Retinal pigment epithelial cell (primary cell): ENCODE measurements around the gene KCNQ1.

Experiments used
- DNase-seq: peaks from one replicate; pipeline ENCODE4 v3.0.0-alpha.2; 2010; ENCODE audit warnings: low read depth
- H3K4me3 ChIP-seq: 2 replicates; pipeline ENCODE4 v1.5.1; 2011; ENCODE audit warnings: mild to moderate bottlenecking, low read length, control low read depth, moderate library complexity
- TF ChIP-seq, protein P1 (sequence below): conservative IDR thresholded peaks from 2 replicates; pipeline ENCODE4 v1.5.1; 2011; ENCODE audit warnings: low read depth, low read length, control low read depth, inconsistent platforms

The KCNQ1 gene

GRCh38 chr11:2728128-2728662 lies 283.4 kb downstream of the KCNQ1 start:
- H3K4me3 ChIP-seq: no peak overlapping the region
- TF ChIP-seq, protein P1, sequence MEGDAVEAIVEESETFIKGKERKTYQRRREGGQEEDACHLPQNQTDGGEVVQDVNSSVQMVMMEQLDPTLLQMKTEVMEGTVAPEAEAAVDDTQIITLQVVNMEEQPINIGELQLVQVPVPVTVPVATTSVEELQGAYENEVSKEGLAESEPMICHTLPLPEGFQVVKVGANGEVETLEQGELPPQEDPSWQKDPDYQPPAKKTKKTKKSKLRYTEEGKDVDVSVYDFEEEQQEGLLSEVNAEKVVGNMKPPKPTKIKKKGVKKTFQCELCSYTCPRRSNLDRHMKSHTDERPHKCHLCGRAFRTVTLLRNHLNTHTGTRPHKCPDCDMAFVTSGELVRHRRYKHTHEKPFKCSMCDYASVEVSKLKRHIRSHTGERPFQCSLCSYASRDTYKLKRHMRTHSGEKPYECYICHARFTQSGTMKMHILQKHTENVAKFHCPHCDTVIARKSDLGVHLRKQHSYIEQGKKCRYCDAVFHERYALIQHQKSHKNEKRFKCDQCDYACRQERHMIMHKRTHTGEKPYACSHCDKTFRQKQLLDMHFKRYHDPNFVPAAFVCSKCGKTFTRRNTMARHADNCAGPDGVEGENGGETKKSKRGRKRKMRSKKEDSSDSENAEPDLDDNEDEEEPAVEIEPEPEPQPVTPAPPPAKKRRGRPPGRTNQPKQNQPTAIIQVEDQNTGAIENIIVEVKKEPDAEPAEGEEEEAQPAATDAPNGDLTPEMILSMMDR: no peak
- no peak for DNase-seq

GRCh38 chr11:2728663-2729332 lies 284.0 kb downstream of the KCNQ1 start:
- no peak for DNase-seq
- H3K4me3 ChIP-seq: no peak overlapping the region
- TF ChIP-seq, protein P1: no peak

- TF ChIP-seq, protein P1: no peak
- no peak overlapping the region for H3K4me3 ChIP-seq
- no peak for DNase-seq
These were observed 285.0 kb downstream of the KCNQ1 start for GRCh38 chr11:2729841-2730240.

DNA sequence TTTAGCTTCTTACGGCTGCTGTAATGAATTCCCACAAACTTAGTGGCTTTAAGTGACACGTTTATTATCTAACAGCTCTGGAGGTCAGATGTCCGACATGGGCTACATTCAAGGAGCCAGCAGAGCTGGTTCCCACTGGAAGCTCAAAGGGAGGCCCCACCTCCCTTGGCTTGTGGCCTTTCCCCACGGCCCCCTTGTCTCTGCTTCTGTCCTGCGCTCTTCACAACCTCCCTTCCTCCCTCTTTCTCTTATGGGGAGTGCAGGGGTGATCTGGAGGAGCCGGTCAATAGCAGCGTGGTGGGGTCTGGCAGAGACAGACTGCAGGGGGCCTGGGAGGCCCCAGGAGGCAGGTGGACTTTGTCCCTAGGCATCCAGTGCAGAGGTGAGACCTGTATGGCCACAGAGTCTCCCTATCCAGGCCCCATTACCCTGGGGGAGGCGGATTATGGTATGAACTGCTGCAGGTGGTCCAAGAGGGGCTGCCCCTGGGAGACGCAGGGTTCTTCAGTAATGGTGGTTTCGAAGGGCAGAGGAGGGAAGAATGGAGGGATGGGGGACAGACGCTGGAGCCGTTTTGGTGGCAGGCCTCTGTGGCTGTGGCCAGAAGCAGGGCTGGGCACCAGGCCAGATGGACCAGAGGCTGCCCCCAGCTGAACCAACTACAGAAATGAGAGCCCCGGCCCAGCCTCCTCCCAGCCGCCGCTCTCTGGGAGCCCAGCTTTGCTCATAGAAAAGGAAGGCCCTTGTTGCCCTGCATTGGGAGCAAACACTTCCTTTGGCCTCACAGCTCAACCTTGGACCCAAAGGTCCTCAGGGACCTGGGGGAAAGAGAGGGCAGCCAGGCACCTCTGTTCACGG lies 285.7 kb downstream of the KCNQ1 start:
- TF ChIP-seq, protein P1: no peak
- no peak for DNase-seq
- no peak overlapping the region for H3K4me3 ChIP-seq

DNA sequence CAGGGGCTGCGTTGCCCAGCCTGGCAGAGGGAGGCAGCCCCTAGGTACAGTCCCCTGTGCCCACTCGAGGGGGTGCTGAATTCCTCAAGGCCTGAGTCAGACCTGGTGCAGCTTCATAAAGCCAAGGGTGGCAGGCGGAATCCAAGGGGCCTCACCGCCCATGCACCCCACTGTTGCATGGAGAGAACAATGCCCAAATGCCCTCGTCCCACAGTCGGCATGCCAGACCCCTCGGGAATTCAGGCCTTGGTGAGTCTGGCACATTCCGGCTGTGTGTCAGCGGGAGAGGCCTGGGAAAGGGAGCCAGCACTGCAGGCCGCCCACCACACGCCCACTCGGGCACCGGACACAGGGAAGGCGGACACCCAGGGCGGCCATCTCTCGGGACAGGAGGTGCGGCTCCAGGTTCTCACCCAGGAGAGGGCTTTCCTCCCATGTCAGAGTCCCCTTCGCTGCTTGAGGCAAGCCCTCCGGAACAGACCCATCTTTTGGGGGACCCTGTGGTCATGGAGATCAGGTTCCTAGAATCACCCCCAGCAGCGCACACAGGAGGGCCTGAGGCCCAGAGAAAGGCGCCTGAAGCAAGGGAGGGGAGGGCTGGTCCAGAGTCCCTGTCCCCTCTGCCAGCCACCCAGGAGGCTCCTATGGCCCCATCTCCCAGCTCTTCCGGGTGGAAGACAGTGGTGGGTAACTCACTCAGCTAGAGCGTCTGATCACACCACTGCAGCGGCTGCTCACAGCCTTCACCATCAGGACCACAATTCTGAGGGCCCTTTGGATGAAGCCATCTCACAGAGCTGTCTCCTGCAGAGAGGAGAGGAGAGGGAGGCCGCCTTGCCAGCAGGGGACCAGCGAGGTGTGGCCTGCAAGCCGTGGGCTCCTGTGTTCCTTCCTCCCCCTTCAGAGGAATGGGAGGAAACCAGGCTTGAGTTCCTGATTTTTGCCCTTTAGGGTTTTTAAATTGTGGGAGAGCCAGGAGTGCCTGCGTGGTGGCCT lies 286.6 kb downstream of the KCNQ1 start:
- H3K4me3 ChIP-seq: no peak overlapping the region
- DNase-seq: no peak
- TF ChIP-seq, protein P1: no peak

DNA sequence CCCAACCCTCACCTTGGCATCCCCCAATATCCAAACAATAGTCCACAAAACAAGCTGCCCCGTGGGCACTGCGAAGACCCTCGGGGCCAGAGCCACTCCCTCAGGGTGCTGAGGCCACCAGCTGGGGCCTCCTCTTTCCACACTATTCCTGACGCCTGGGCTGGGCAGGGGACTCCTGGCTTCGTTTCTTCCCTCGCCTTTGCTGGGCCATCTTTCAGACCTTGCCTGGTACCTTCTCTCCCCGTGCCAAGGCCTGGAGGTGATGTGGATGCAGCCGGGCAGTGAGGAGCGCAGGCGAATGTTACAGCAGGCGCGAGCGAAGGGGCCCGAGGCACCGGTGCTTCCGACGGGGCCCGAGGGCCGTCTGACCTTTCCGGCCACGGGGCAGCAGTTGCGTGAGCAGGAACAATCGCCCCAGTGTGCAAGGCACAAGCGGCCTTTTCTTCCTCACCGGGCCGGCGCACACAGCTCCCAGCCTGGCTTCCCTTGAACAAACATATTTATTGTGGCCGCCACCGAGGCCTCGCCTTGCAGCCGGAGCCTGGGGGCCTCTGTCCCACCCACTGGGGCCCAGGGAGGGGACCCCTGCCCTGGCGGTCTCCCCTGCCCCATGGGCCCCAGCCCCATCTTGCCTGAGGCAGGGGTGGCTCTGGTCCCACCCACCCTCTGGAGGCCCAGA lies 287.6 kb downstream of the KCNQ1 start:
- no peak overlapping the region for H3K4me3 ChIP-seq
- no peak for DNase-seq
- TF ChIP-seq, protein P1: no peak
